Esophagus muscularis mucosa (tissue), 3 donors: ENCODE results near the gene OR6N2.

ENCODE experiments used
- CTCF ChIP-seq, 3 experiments: fragments of 200-600 bp in 2 of 3; fragments of 450-650 bp in 1 of 3; sonication (generic) in 2 of 3; IDR thresholded peaks; one replicate each; pipeline ENCODE4 v1.5.1; 2017 to 2019; ENCODE audit warnings: antibody characterized with exemption in 3 of 3, mild to moderate bottlenecking in 2 of 3, moderate library complexity in 1 of 3
- POLR2A ChIP-seq: fragments of 450-650 bp; IDR thresholded peaks from one replicate; pipeline ENCODE4 v1.6.1; 2017; ENCODE audit warnings: antibody characterized with exemption, moderate library complexity, mild to moderate bottlenecking, low read depth

DNA sequence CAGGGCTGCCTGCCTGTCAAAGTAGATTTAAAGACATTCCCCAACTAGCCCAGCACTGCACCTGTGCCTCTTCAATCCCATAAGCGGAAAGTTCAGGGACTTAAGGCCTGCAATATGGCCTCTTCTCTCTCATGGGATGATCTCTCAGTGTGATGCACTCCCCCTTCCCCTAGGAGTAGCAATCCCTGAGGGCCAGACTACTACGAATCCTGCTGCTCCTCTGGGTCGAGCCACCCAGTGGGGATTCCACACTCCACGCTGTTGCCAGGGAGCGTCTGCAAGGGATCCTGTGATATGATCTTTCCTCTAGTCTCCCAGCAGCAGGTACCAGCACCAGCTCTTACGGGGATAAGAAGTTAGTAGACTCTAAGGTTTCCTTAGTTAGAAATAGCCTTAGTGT, 13.2 kb upstream of the OR6N2 start:
- no peak for TF ChIP-seq CTCF (IDR thresholded peaks at IDR 0.05)
- TF ChIP-seq POLR2A: no peak
